Nephron progenitor cell (in vitro differentiated cells): ENCODE measurements around the gene ZNF71.

ENCODE experiments used
- DNase-seq: peaks from one replicate; pipeline ENCODE4 v3.0.0; 2021
- H3K27ac Mint-ChIP-seq: 2 replicates; pipeline ENCODE4 v1.8.0; 2021; ENCODE audit warnings: mild to moderate bottlenecking, moderate library complexity, mixed read lengths
- H3K27me3 Mint-ChIP-seq: 2 replicates; pipeline ENCODE4 v1.8.0; 2021; ENCODE audit warnings: mild to moderate bottlenecking, low read depth, mixed read lengths; ENCODE audit not compliant: poor library complexity
- H3K36me3 Mint-ChIP-seq: 2 replicates; pipeline ENCODE4 v1.8.0; 2021; ENCODE audit warnings: low read depth, mixed read lengths
- H3K4me1 Mint-ChIP-seq: 2 replicates; pipeline ENCODE4 v1.8.0; 2021; ENCODE audit warnings: mixed read lengths
- H3K4me3 Mint-ChIP-seq: 2 replicates; pipeline ENCODE4 v1.8.0; 2021; ENCODE audit warnings: mild to moderate bottlenecking, moderate library complexity, mixed read lengths
- H3K9me3 Mint-ChIP-seq: 2 replicates; pipeline ENCODE4 v1.8.0; 2021; ENCODE audit warnings: mild to moderate bottlenecking, moderate library complexity, mixed read lengths
- CTCF ChIP-seq: fragments of 200-600 bp; sonication (generic); IDR thresholded peaks from 2 replicates; pipeline ENCODE4 v1.5.0; 2021; ENCODE audit warnings: antibody characterized with exemption

Gene ZNF71

GRCh38 chr19:56611288-56611687, 16.2 kb downstream of the ZNF71 start:
- H3K4me1 Mint-ChIP-seq, result no peaks in the 10 kb centered on the region
- no peak overlapping the region for H3K4me3 Mint-ChIP-seq
- H3K36me3 Mint-ChIP-seq, result peaks cover 100% of the 10 kb centered on the region
- no peak overlapping the region for H3K27ac Mint-ChIP-seq
- no peak for TF ChIP-seq CTCF
- peaks cover 100% of the 10 kb centered on the region for H3K9me3 Mint-ChIP-seq
- DNase-seq, result no peak
- H3K27me3 Mint-ChIP-seq, result no peaks in the 10 kb centered on the region

- Mint-ChIP-seq H3K36me3 (peaks cover 100% of the 10 kb centered on the region), H3K4me1 (no peaks in the 10 kb centered on the region), H3K27ac (no peak overlapping the region), H3K9me3 (peaks cover 100% of the 10 kb centered on the region), H3K27me3 (peaks cover under 1% of the 10 kb centered on the region), H3K4me3 (no peak overlapping the region)
- TF ChIP-seq CTCF, result no peak
- DNase-seq, result no peak
These were observed 17.6 kb downstream of the ZNF71 start for GRCh38 chr19:56612737-56613136.

- Mint-ChIP-seq H3K27ac (no peak overlapping the region), H3K9me3 (peaks cover 100% of the 10 kb centered on the region), H3K4me3 (no peak overlapping the region), H3K27me3 (peaks cover 3% of the 10 kb centered on the region), H3K36me3 (peaks cover 100% of the 10 kb centered on the region), H3K4me1 (no peaks in the 10 kb centered on the region)
- no peak for TF ChIP-seq CTCF
- no peak for DNase-seq
These were observed 18.5 kb downstream of the ZNF71 start for GRCh38 chr19:56613639-56614038.

- TF ChIP-seq CTCF, result no peak
- Mint-ChIP-seq H3K27me3 (peaks cover 3% of the 10 kb centered on the region), H3K4me3 (no peak overlapping the region), H3K9me3 (peaks cover 97% of the 10 kb centered on the region), H3K27ac (no peak overlapping the region), H3K4me1 (no peaks in the 10 kb centered on the region), H3K36me3 (peaks cover 99% of the 10 kb centered on the region)
- no peak for DNase-seq
These were observed 22.4 kb downstream of the ZNF71 start for GRCh38 chr19:56617531-56617930.

GRCh38 chr19:56619121-56619520, 24.0 kb downstream of the ZNF71 start:
- no peak for TF ChIP-seq CTCF
- Mint-ChIP-seq H3K9me3 (peaks cover 97% of the 10 kb centered on the region), H3K27me3 (peaks cover 3% of the 10 kb centered on the region), H3K36me3 (peaks cover 99% of the 10 kb centered on the region), H3K4me3 (no peak overlapping the region), H3K27ac (no peak overlapping the region), H3K4me1 (no peaks in the 10 kb centered on the region)
- no peak for DNase-seq

- Mint-ChIP-seq H3K4me3 (no peak overlapping the region), H3K36me3 (peaks cover 96% of the 10 kb centered on the region), H3K9me3 (peaks cover 97% of the 10 kb centered on the region), H3K4me1 (no peaks in the 10 kb centered on the region), H3K27me3 (peaks cover 3% of the 10 kb centered on the region), H3K27ac (no peak overlapping the region)
- no peak for TF ChIP-seq CTCF
- no peak for DNase-seq
These were observed 27.3 kb downstream of the ZNF71 start for GRCh38 chr19:56622374-56622773.
